Panc1 (cell line): ENCODE measurements around the gene INPP5K. TPM values are rescaled to one million over a fixed set of nuclear protein-coding genes. Genes with fewer than 3 reads are reported as not detected.

Experiments
- ATAC-seq: fragments of 200-7000 bp; cut with Tn5 transposase; 2 replicates; pipeline ENCODE4 v1.9.1; 2020; ENCODE audit warnings: mild to moderate bottlenecking, moderate library complexity
- BruUV-seq: library from RNA; stranded (reverse); fragments of 400-500 nt; replicated peaks from 2 replicates; lab custom pipeline; 2021; lab: Mats Ljungman, UMichigan
- CTCF ChIA-PET: fragments of 300-600 bp; sonication (Branson Sonifier 250); formaldehyde crosslinking; loops from one replicate; lab custom pipeline; 2022; ENCODE audit warnings: antibody characterized with exemption; lab: Charles Lee
- POLR2A ChIA-PET: fragments of 300-600 bp; sonication (Branson Sonifier 250); formaldehyde crosslinking; loops from one replicate; lab custom pipeline; 2022; ENCODE audit warnings: antibody characterized with exemption; lab: Charles Lee
- DNase-seq: peaks from one replicate; pipeline ENCODE4 v3.0.0-alpha.2; 2010; ENCODE audit warnings: low read depth, low spot score
- H3K27ac ChIP-seq: 2 replicates; pipeline ENCODE4 v1.5.1; 2011; ENCODE audit warnings: mild to moderate bottlenecking, low read length, inconsistent platforms
- H3K27me3 ChIP-seq: fragments of 200-500 bp; sonication (Bioruptor generic); 2 replicates; pipeline ENCODE4 v1.6.0; 2014; ENCODE audit warnings: low read length, inconsistent platforms; ENCODE audit not compliant: control insufficient read depth, insufficient read depth
- H3K36me3 ChIP-seq: fragments of 200-500 bp; sonication (Bioruptor generic); 2 replicates; pipeline ENCODE4 v1.5.1; 2014; ENCODE audit warnings: inconsistent platforms, mild to moderate bottlenecking, low read length, moderate library complexity; ENCODE audit not compliant: control insufficient read depth, insufficient read depth
- H3K4me1 ChIP-seq: 2 replicates; pipeline ENCODE4 v1.5.1; 2011; ENCODE audit warnings: inconsistent platforms, mild to moderate bottlenecking, low read length, moderate library complexity; ENCODE audit not compliant: control insufficient read depth, insufficient read depth
- H3K4me3 ChIP-seq, 2 experiments: 2 replicates each; pipeline ENCODE4 v1.5.1; 2011 to 2012; ENCODE audit warnings: low read depth in 2 of 2, low read length in 2 of 2, mild to moderate bottlenecking in 2 of 2, inconsistent platforms in 1 of 2, moderate library complexity in 1 of 2
- H3K9me3 ChIP-seq: fragments of 200-500 bp; sonication (Bioruptor generic); 2 replicates; pipeline ENCODE4 v1.5.1; 2014; ENCODE audit warnings: low read depth, mild to moderate bottlenecking, inconsistent platforms, low read length, moderate library complexity; ENCODE audit not compliant: control insufficient read depth, insufficient read depth
- POLR2AphosphoS5 ChIP-seq: IDR thresholded peaks from 2 replicates; pipeline ENCODE4 v1.6.1; 2012; ENCODE audit warnings: mild to moderate bottlenecking, low read depth, low read length, moderate library complexity
- SIN3A ChIP-seq: IDR thresholded peaks from 2 replicates; pipeline ENCODE4 v1.6.1; 2012; ENCODE audit warnings: low read depth, mild to moderate bottlenecking, low read length, moderate library complexity, borderline replicate concordance; ENCODE audit not compliant: insufficient read depth
- TCF7L2 ChIP-seq: IDR thresholded peaks from 2 replicates; pipeline ENCODE4 v1.6.1; 2011; ENCODE audit warnings: mild to moderate bottlenecking, low read depth, low read length, inconsistent platforms
- in situ Hi-C: cut with HindIII; loops from 2 replicates; pipeline ENCODE4 v1.10.0; 2016; ENCODE audit warnings: low sequenced_read_pairs, low pct_unique_long_range_greater_than_20kb
- intact Hi-C: fragments of 100-400 bp; cut with micrococcal nuclease; formaldehyde crosslinking; loops from one replicate; pipeline ENCODE4 v1.10.0; 2022; ENCODE audit not compliant: unreplicated experiment
- total RNA-seq: library from RNA; stranded (reverse); gene quantifications from one replicate; pipeline ENCODE4 v1.2.1, GENCODE V29; 2021; ENCODE audit not compliant: unreplicated experiment
- TF ChIP-seq, protein P1 (sequence below), 2 experiments: IDR thresholded peaks; 2 replicates each; pipeline ENCODE4 v1.6.1; 2011 to 2012; ENCODE audit warnings: low read depth in 2 of 2, control low read depth in 1 of 2, low read length in 1 of 2, mild to moderate bottlenecking in 1 of 2, moderate library complexity in 1 of 2; ENCODE audit not compliant: insufficient read depth in 1 of 2
- TF ChIP-seq, protein P2 (sequence below): fragments of 450-650 bp; IDR thresholded peaks from 2 replicates; pipeline ENCODE4 v1.5.1; 2017; ENCODE audit warnings: mild to moderate bottlenecking

INPP5K gene
- total RNA-seq, 1 experiment from 2014 or later = 21.3 TPM

DNA sequence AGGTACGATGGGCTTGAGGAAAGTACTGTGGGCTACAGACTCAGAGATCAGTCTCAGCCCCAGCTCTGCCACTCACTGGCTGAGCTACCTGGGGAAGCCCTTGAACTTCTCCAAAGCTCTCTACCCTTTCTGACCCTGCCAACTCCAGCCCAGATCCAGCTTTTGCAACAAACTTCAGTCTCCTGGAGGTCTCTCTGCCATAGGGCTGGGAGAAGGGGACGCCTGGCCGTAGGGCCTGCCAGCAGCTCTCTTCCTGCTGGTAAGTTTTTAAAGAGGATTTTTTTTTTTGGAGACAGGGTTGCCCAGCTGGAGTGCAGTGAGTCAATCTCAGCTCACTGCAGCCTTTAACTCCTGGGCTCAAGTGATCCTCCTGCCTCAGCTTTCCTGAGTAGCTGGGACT lies 11.5 kb downstream of the INPP5K start:
- in situ Hi-C loops = no loop called here
- BruUV-seq = no TSS peak
- ChIA-PET POLR2A (no interaction called here), CTCF (no interaction called here)
- ATAC-seq (no peak), DNase-seq (no peak)
- Histone ChIP-seq H3K27ac (no peak overlapping the region), H3K4me1 (no peaks in the 10 kb centered on the region), H3K9me3 (no peaks in the 10 kb centered on the region), H3K36me3 (no peaks in the 10 kb centered on the region), H3K4me3 (no peak overlapping the region), H3K27me3 (no peaks in the 10 kb centered on the region)
- TF ChIP-seq, protein P1, sequence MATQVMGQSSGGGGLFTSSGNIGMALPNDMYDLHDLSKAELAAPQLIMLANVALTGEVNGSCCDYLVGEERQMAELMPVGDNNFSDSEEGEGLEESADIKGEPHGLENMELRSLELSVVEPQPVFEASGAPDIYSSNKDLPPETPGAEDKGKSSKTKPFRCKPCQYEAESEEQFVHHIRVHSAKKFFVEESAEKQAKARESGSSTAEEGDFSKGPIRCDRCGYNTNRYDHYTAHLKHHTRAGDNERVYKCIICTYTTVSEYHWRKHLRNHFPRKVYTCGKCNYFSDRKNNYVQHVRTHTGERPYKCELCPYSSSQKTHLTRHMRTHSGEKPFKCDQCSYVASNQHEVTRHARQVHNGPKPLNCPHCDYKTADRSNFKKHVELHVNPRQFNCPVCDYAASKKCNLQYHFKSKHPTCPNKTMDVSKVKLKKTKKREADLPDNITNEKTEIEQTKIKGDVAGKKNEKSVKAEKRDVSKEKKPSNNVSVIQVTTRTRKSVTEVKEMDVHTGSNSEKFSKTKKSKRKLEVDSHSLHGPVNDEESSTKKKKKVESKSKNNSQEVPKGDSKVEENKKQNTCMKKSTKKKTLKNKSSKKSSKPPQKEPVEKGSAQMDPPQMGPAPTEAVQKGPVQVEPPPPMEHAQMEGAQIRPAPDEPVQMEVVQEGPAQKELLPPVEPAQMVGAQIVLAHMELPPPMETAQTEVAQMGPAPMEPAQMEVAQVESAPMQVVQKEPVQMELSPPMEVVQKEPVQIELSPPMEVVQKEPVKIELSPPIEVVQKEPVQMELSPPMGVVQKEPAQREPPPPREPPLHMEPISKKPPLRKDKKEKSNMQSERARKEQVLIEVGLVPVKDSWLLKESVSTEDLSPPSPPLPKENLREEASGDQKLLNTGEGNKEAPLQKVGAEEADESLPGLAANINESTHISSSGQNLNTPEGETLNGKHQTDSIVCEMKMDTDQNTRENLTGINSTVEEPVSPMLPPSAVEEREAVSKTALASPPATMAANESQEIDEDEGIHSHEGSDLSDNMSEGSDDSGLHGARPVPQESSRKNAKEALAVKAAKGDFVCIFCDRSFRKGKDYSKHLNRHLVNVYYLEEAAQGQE (IDR thresholded peaks at IDR 0.05; ENCODE audit: insufficient read depth in 1 of 2, low read depth in 2 of 2, low read length in 1 of 2) = no peak
- TF ChIP-seq, protein P2, sequence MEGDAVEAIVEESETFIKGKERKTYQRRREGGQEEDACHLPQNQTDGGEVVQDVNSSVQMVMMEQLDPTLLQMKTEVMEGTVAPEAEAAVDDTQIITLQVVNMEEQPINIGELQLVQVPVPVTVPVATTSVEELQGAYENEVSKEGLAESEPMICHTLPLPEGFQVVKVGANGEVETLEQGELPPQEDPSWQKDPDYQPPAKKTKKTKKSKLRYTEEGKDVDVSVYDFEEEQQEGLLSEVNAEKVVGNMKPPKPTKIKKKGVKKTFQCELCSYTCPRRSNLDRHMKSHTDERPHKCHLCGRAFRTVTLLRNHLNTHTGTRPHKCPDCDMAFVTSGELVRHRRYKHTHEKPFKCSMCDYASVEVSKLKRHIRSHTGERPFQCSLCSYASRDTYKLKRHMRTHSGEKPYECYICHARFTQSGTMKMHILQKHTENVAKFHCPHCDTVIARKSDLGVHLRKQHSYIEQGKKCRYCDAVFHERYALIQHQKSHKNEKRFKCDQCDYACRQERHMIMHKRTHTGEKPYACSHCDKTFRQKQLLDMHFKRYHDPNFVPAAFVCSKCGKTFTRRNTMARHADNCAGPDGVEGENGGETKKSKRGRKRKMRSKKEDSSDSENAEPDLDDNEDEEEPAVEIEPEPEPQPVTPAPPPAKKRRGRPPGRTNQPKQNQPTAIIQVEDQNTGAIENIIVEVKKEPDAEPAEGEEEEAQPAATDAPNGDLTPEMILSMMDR = no peak
- no peak for TF ChIP-seq POLR2AphosphoS5
- TF ChIP-seq TCF7L2 = no peak
- TF ChIP-seq SIN3A = no peak
- intact Hi-C loops = no loop called here

DNA sequence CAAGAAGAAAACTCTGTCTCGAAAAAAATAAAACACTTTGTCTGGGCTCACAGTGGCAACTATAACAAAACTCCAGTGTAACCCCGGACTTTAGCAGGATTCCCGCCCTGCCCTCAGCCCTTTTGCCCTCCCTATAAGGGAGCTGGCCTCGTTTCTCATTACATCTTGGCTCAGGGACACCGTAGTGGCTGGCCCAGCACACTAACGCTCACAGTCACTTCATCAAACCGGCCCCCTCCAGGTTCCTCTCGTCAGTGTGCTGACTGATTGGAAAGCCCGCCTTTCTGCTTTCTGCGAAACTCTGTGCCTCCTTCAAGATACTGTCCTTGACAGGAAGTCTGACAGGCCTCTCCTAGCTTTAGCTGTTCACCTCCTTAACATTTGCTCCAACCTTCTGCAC lies 12.7 kb downstream of the INPP5K start:
- ChIA-PET CTCF (no interaction called here), POLR2A (interaction anchor here (0.9 kb wide), 1 partner anchor 9 kb away, joined by 4 read pairs; no protein-coding TSS in a partner anchor)

More for the DNA sequence above, 12.7 kb downstream of the INPP5K start:
- no peaks in the 10 kb centered on the region for H3K27me3 ChIP-seq
- ATAC-seq = no peak
- H3K4me3 ChIP-seq = no peak overlapping the region
- intact Hi-C loops = no loop called here
- H3K36me3 ChIP-seq = no peaks in the 10 kb centered on the region
- H3K27ac ChIP-seq = no peak overlapping the region
- TF ChIP-seq TCF7L2 (no peak), POLR2AphosphoS5 (no peak), SIN3A (no peak)
- TF ChIP-seq, protein P1 (IDR thresholded peaks at IDR 0.05; ENCODE audit: insufficient read depth in 1 of 2, low read depth in 2 of 2, low read length in 1 of 2) = no peak
- TF ChIP-seq, protein P2 = no peak
- in situ Hi-C loops = no loop called here
- no peaks in the 10 kb centered on the region for H3K4me1 ChIP-seq
- DNase-seq = no peak
- BruUV-seq = no TSS peak
- H3K9me3 ChIP-seq = no peaks in the 10 kb centered on the region
